K562 (cell line): ENCODE data around the gene BEND6. TPM values are rescaled to one million over a fixed set of nuclear protein-coding genes. Genes with fewer than 3 reads are reported as not detected.

ENCODE experiments used
- ATAC-seq: fragments of 200-7000 bp; cut with Tn5 transposase; 3 replicates; pipeline ENCODE4 v1.9.1; 2020; ENCODE audit warnings: moderate library complexity
- BruUV-seq: library from RNA; stranded (reverse); fragments of 400-500 nt; replicated peaks from 2 replicates; lab custom pipeline; 2021; lab: Mats Ljungman, UMichigan
- CTCF ChIA-PET: fragments of 300-600 bp; formaldehyde crosslinking; extraction: SDS; loops from one replicate; lab custom pipeline; 2021; ENCODE audit warnings: low intra/inter-chr PET ratio; lab: Yijun Ruan, JAX
- POLR2A ChIA-PET: fragments of 300-600, 350-650 bp; sonication (Branson Sonifier 250); formaldehyde crosslinking; extraction: SDS; loops from one replicate; lab custom pipeline; 2021; ENCODE audit warnings: antibody characterized with exemption, inconsistent platforms; lab: Yijun Ruan, JAX
- DNase-seq, 4 experiments: peaks; one replicate each; pipeline versions ENCODE4 v3.0.0 to v3.0.0-alpha.2; 2011 to 2018; ENCODE audit warnings: low spot score in 3 of 4, mixed read lengths in 3 of 4; ENCODE audit errors: extremely low read depth in 1 of 4
- FAIRE-seq: peaks from 2 replicates; lab custom pipeline; 2011; peaks lifted over from hg19 to GRCh38; lab: Jason Lieb, UNC
- H2AFZ ChIP-seq: 2 replicates; pipeline ENCODE4 v1.6.0; 2011; ENCODE audit warnings: low read depth, low read length, control low read depth, inconsistent platforms
- H3K27ac ChIP-seq: fragments of 200-600 bp; 3 replicates; pipeline ENCODE4 v1.8.0; 2011; ENCODE audit warnings: low read depth, mild to moderate bottlenecking, control low read depth, inconsistent platforms, low read length, moderate library complexity, mixed read lengths; ENCODE audit errors: extremely low read depth
- H3K27me3 ChIP-seq, 2 experiments: fragments of 300-600 bp in 1 of 2; 2 replicates in 1 of 2; 3 replicates in 1 of 2; pipeline versions ENCODE4 v1.6.0 to v1.8.0; 2011; ENCODE audit warnings: inconsistent platforms in 2 of 2, low read length in 2 of 2, mild to moderate bottlenecking in 1 of 2, mixed read lengths in 1 of 2, moderate library complexity in 1 of 2; ENCODE audit not compliant: control insufficient read depth in 2 of 2, insufficient read depth in 2 of 2
- H3K36me3 ChIP-seq: fragments of 300-600 bp; 3 replicates; pipeline ENCODE4 v1.8.0; 2011; ENCODE audit warnings: mild to moderate bottlenecking, low read length, inconsistent platforms; ENCODE audit not compliant: control insufficient read depth, insufficient read depth
- H3K4me1 ChIP-seq, 2 experiments: fragments of 200-600 bp in 1 of 2; replicated peaks in 1 of 2; 2 replicates in 1 of 2; 3 replicates in 1 of 2; pipeline versions ENCODE4 v1.5.1 to v1.8.0; 2011; ENCODE audit warnings: inconsistent platforms in 2 of 2, low read length in 2 of 2, mild to moderate bottlenecking in 1 of 2, mixed read lengths in 1 of 2, moderate library complexity in 1 of 2; ENCODE audit not compliant: control insufficient read depth in 2 of 2, insufficient read depth in 2 of 2
- H3K4me2 ChIP-seq: 2 replicates; pipeline ENCODE4 v1.6.1; 2011; ENCODE audit warnings: low read length, control low read depth, inconsistent platforms, mixed read lengths; ENCODE audit not compliant: insufficient read depth
- H3K4me3 ChIP-seq: fragments of 200-600 bp; sonication (generic), shearing (Covaris generic); 2 replicates; pipeline ENCODE4 v1.5.1; 2016; ENCODE audit warnings: control low read depth, inconsistent platforms
- H3K79me2 ChIP-seq: fragments of 200-600 bp; 3 replicates; pipeline ENCODE4 v1.8.0; 2011; ENCODE audit warnings: low read length, inconsistent platforms; ENCODE audit not compliant: control insufficient read depth, insufficient read depth
- H3K9ac ChIP-seq, 2 experiments: 2 replicates each; pipeline versions ENCODE4 v1.6.0 to v1.6.1; 2011; ENCODE audit warnings: low read depth in 2 of 2, low read length in 2 of 2, control low read depth in 1 of 2, inconsistent platforms in 1 of 2, mild to moderate bottlenecking in 1 of 2, mixed read lengths in 1 of 2; ENCODE audit not compliant: insufficient read depth in 1 of 2
- H3K9me1 ChIP-seq: one replicate; pipeline ENCODE4 v1.6.0; 2011; ENCODE audit warnings: inconsistent platforms, mild to moderate bottlenecking, low read length, moderate library complexity; ENCODE audit not compliant: control insufficient read depth, insufficient read depth
- H3K9me3 ChIP-seq: replicated peaks from 2 replicates; pipeline ENCODE4 v1.5.1; 2011; ENCODE audit warnings: low read depth, low read length, inconsistent platforms; ENCODE audit not compliant: control insufficient read depth, insufficient read depth
- H4K20me1 ChIP-seq: replicated peaks from 2 replicates; pipeline ENCODE4 v1.6.1; 2011; ENCODE audit warnings: low read length, inconsistent platforms, mixed read lengths; ENCODE audit not compliant: control insufficient read depth, insufficient read depth
- POLR2A ChIP-seq: fragments of 450-650 bp; conservative IDR thresholded peaks from 2 replicates; pipeline ENCODE4 v1.6.1; 2016
- TGIF2 ChIP-seq: sonication (generic); formaldehyde crosslinking; IDR thresholded peaks from 2 replicates; pipeline ENCODE4 v1.8.1; 2022; ENCODE audit warnings: mild to moderate bottlenecking, missing genetic modification reagents, moderate library complexity
- VEZF1 ChIP-seq: fragments of 200-800 bp; sonication (Bioruptor generic); IDR thresholded peaks from 2 replicates; pipeline ENCODE4 v1.6.1; 2017; ENCODE audit warnings: missing genetic modification characterization, missing compliant biosample characterization
- ZNF143 ChIP-seq: sonication (generic); formaldehyde crosslinking; IDR thresholded peaks from 2 replicates; pipeline ENCODE4 v1.9.0; 2022; ENCODE audit warnings: mild to moderate bottlenecking, missing genetic modification reagents
- ZNF695 ChIP-seq: fragments of 450-650 bp; formaldehyde crosslinking; IDR thresholded peaks from 2 replicates; pipeline ENCODE4 v1.4.0; 2020; ENCODE audit warnings: mild to moderate bottlenecking, moderate library complexity
- WGBS: fragments of 100-300 bp; shearing (Covaris generic); methylation state at CpG from one replicate; pipeline ENCODE4 v1.1.6; 2016; ENCODE audit warnings: low coverage, mixed read lengths; ENCODE audit not compliant: insufficient coverage; ENCODE audit errors: missing lambda C conversion rate; 5-methylcytosine and 5-hydroxymethylcytosine counted together
- in situ Hi-C: fragments of 300-500 bp; cut with MboI; formaldehyde crosslinking; loops from 4 replicates; pipeline ENCODE4 v1.15.0; 2018; ENCODE audit warnings: inconsistent platforms, mixed read lengths
- intact Hi-C: fragments of 100-400 bp; cut with micrococcal nuclease; formaldehyde crosslinking; loops from 2 replicates; pipeline ENCODE4 v1.14.2; 2022
- polyA plus RNA-seq, 8 experiments: library from polyadenylated mRNA; depleted of rRNA in 4 of 8; stranded (reverse) in 5 of 8; unstranded in 3 of 8; fragments of >200 nt; fragmentation: Nextera tagmentation in 2 of 8; fragmentation: Illumina TruSeq in 1 of 8; extraction: Ambion mirVana in 2 of 8; extraction: Trizol in 1 of 8; gene quantifications; 2 replicates each; pipeline versions ENCODE4 v1.2.1 to v1.2.3, GENCODE V29; 2011 to 2014; ENCODE audit warnings: inconsistent platforms in 1 of 8, missing spikeins in 1 of 8
- total RNA-seq, 7 experiments: library from RNA; depleted of rRNA in 6 of 7; stranded (reverse); fragments of >200 nt in 6 of 7; fragmentation: Illumina TruSeq in 2 of 7; extraction: Trizol in 2 of 7; gene quantifications; 2 replicates each; pipeline versions ENCODE4 v1.2.1 to v1.2.3, GENCODE V29; 2011 to 2021; ENCODE audit warnings: low replicate concordance in 1 of 7

BEND6 gene
- total and polyA plus RNA-seq, 9 of the 15 experiments (the other 6 are each of a cell fraction or from before 2014, with no cell fraction given), result 0.37 to 4.0 (median 1.1) TPM

GRCh38 chr6:56957856-56958255 is 2.9 kb downstream of the BEND6 start:
- H3K4me1 ChIP-seq, result peaks cover 13% of the 10 kb centered on the region in 2 experiments; a peak in 4 of 5 replicates
- DNase-seq (no peak), FAIRE-seq (no peak), ATAC-seq (no peak)
- no peak overlapping the region for H3K4me2 ChIP-seq
- BruUV-seq, result no TSS peak
- TF ChIP-seq POLR2A (no peak), ZNF143 (CRISPR knock-in tag) (no peak), VEZF1 (CRISPR knock-in tag) (no peak), ZNF695 (CRISPR knock-in tag) (no peak), TGIF2 (no peak)
- intact Hi-C loops, result loop anchor here (5.0 kb wide), 1 partner anchor 129 kb away; no protein-coding TSS in a partner anchor
- in situ Hi-C loops, result no loop called here
- 87% methylated on average over 2 of the region's 2 CpGs for WGBS
- no peak overlapping the region for H3K27ac ChIP-seq
- H3K9me3 ChIP-seq, result no peaks in the 10 kb centered on the region
- H4K20me1 ChIP-seq, result no peaks in the 10 kb centered on the region
- no peaks in the 10 kb centered on the region for H3K9me1 ChIP-seq
- no peak overlapping the region for H3K9ac ChIP-seq
- CTCF ChIA-PET, result no interaction called here
- no peaks in the 10 kb centered on the region for H3K27me3 ChIP-seq
- peaks cover 15% of the 10 kb centered on the region for H3K79me2 ChIP-seq
- no peaks in the 10 kb centered on the region for H3K36me3 ChIP-seq
- no peak overlapping the region for H2AFZ ChIP-seq
- POLR2A ChIA-PET, result no interaction called here
- no peak overlapping the region for H3K4me3 ChIP-seq
